Esophagus squamous epithelium (tissue), 4 donors: Measurements from ENCODE around the gene SEC14L1.

Experiments
- POLR2A ChIP-seq, 4 donors: fragments of 450-650 bp; IDR thresholded peaks; one replicate each; pipeline ENCODE4 v1.6.1; 2017; ENCODE audit warnings: antibody characterized with exemption in 4 of 4, mild to moderate bottlenecking in 4 of 4, moderate library complexity in 3 of 4
- TF ChIP-seq, protein P1 (sequence below), 6 experiments: fragments of 450-650 bp in 4 of 6; fragments of 200-600 bp in 2 of 6; sonication (generic) in 2 of 6; IDR thresholded peaks; one replicate each; pipeline ENCODE4 v1.5.1; 2016 to 2019; ENCODE audit warnings: antibody characterized with exemption in 6 of 6, mild to moderate bottlenecking in 4 of 6, moderate library complexity in 4 of 6

DNA sequence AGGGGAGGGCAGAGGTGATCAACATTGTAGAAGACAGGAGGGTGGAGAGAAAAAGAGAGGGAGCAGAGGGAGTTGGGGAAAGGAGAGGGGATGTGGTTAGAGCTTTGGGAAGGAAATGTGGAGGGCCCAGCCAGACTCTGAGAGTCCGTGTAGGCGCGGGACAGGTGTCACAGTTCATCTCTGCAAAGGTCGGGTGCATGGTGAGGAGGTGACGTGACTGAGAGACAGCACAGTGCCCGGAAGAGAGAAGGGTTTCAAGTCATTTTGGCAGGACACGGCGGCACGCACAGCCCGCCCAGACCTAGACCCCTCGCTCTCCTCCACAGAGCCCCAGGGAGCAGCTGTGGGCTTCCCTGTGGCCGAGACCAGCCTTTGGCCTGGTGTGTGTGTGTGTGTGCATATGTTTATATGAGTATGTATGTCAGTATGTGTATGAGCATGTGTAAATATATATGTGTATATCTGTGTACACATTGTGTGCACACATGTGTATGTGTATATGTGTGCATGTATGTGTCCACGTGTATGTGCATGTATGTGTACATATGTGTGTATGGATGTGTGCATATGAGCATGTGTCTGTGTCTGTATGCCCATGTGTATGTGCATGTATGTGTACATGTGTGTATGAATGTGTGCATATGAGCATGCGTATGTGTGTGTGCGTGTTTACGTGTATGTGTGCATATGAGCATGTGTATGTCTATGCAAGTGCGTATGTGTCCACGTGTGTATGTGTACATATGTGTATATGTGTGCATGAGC is 104.6 kb downstream of the SEC14L1 start:
- TF ChIP-seq, protein P1, sequence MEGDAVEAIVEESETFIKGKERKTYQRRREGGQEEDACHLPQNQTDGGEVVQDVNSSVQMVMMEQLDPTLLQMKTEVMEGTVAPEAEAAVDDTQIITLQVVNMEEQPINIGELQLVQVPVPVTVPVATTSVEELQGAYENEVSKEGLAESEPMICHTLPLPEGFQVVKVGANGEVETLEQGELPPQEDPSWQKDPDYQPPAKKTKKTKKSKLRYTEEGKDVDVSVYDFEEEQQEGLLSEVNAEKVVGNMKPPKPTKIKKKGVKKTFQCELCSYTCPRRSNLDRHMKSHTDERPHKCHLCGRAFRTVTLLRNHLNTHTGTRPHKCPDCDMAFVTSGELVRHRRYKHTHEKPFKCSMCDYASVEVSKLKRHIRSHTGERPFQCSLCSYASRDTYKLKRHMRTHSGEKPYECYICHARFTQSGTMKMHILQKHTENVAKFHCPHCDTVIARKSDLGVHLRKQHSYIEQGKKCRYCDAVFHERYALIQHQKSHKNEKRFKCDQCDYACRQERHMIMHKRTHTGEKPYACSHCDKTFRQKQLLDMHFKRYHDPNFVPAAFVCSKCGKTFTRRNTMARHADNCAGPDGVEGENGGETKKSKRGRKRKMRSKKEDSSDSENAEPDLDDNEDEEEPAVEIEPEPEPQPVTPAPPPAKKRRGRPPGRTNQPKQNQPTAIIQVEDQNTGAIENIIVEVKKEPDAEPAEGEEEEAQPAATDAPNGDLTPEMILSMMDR (IDR thresholded peaks at IDR 0.05), result no peak
- no peak for TF ChIP-seq POLR2A (IDR thresholded peaks at IDR 0.05)
